Ovary (tissue), 3 donors: Measurements from ENCODE around the gene ZNF750.

ENCODE experiments used
- EP300 ChIP-seq: sonication (generic); formaldehyde crosslinking; IDR thresholded peaks from one replicate; pipeline ENCODE4 v1.6.1; 2017; ENCODE audit warnings: antibody characterized with exemption
- POLR2A ChIP-seq: fragments of 450-650 bp; IDR thresholded peaks from one replicate; pipeline ENCODE4 v1.6.1; 2017; ENCODE audit warnings: antibody characterized with exemption, mild to moderate bottlenecking, moderate library complexity
- TF ChIP-seq, protein P1 (sequence below), 3 donors: fragments of 450-650 bp in 2 of 3; fragments of 200-600 bp in 1 of 3; IDR thresholded peaks; one replicate each; pipeline versions ENCODE4 v1.5.1 to v1.8.0; 2016 to 2022; ENCODE audit warnings: antibody characterized with exemption in 3 of 3, mild to moderate bottlenecking in 1 of 3
- donor health status: DM: no; HTN: no; CAD: no.

DNA sequence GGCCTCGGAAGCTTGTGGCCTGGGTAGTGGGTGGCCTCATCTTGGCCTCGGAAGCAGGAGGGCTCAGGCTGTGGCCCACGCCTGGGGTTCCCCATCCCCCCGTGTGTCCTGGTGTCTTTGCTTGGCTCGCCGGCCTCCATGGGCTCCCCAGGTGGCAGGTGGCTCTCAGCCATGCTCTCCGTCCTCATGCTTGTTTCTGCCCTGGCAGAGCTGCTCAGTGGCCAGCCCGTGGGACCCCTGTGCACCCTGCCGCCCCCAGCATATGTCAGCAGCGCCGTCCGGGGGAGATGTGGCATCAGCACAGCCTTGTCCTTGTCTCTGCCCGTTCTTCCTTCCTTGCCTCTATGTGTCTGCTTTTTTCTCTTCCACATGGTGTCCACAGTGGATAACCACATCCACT, 49.4 kb downstream of the ZNF750 start:
- TF ChIP-seq, protein P1, sequence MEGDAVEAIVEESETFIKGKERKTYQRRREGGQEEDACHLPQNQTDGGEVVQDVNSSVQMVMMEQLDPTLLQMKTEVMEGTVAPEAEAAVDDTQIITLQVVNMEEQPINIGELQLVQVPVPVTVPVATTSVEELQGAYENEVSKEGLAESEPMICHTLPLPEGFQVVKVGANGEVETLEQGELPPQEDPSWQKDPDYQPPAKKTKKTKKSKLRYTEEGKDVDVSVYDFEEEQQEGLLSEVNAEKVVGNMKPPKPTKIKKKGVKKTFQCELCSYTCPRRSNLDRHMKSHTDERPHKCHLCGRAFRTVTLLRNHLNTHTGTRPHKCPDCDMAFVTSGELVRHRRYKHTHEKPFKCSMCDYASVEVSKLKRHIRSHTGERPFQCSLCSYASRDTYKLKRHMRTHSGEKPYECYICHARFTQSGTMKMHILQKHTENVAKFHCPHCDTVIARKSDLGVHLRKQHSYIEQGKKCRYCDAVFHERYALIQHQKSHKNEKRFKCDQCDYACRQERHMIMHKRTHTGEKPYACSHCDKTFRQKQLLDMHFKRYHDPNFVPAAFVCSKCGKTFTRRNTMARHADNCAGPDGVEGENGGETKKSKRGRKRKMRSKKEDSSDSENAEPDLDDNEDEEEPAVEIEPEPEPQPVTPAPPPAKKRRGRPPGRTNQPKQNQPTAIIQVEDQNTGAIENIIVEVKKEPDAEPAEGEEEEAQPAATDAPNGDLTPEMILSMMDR (IDR thresholded peaks at IDR 0.05) = no peak
- TF ChIP-seq POLR2A = no peak
- TF ChIP-seq EP300 = no peak
